GM12878 (cell line): ENCODE results near the gene MGAT5. TPM values are rescaled to one million over a fixed set of nuclear protein-coding genes. Genes with fewer than 3 reads are reported as not detected.

Experiments used
- BMI1 ChIP-seq: fragments of 450-650 bp; IDR thresholded peaks from 2 replicates; pipeline ENCODE4 v1.6.1; 2016; ENCODE audit warnings: mild to moderate bottlenecking, moderate library complexity, borderline replicate concordance
- CEBPB ChIP-seq, 2 experiments: fragments of 150-350 bp in 1 of 2; IDR thresholded peaks; 2 replicates each; pipeline ENCODE4 v1.6.1; 2012 to 2014; ENCODE audit warnings: low read depth in 2 of 2, low read length in 2 of 2, borderline replicate concordance in 1 of 2, inconsistent platforms in 1 of 2
- CREM ChIP-seq: IDR thresholded peaks from 2 replicates; pipeline ENCODE4 v1.6.1; 2014; ENCODE audit warnings: antibody characterized with exemption, low read depth
- E4F1 ChIP-seq: fragments of 450-650 bp; IDR thresholded peaks from 2 replicates; pipeline ENCODE4 v1.6.1; 2018; ENCODE audit warnings: borderline replicate concordance, mild to moderate bottlenecking; ENCODE audit not compliant: partially characterized antibody
- ETV6 ChIP-seq, 2 experiments: fragments of 450-650 bp in 1 of 2; IDR thresholded peaks in 1 of 2; conservative IDR thresholded peaks in 1 of 2; 2 replicates each; pipeline ENCODE4 v1.6.1; 2014; ENCODE audit warnings: antibody characterized with exemption in 1 of 2, borderline replicate concordance in 1 of 2, low read depth in 1 of 2, mild to moderate bottlenecking in 1 of 2, moderate library complexity in 1 of 2
- JUND ChIP-seq: IDR thresholded peaks from 2 replicates; pipeline ENCODE4 v1.6.1; 2012; ENCODE audit warnings: low read depth, mild to moderate bottlenecking, low read length, improper control_type of control experiment, moderate library complexity
- MEF2A ChIP-seq: IDR thresholded peaks from 2 replicates; pipeline ENCODE4 v1.6.1; 2011; ENCODE audit warnings: low read depth, mild to moderate bottlenecking, low read length, moderate library complexity; ENCODE audit not compliant: insufficient read depth
- MTA2 ChIP-seq: fragments of 450-650 bp; IDR thresholded peaks from 2 replicates; pipeline ENCODE4 v1.6.1; 2016; ENCODE audit warnings: low read depth, mild to moderate bottlenecking, moderate library complexity
- NFXL1 ChIP-seq: fragments of 450-650 bp; IDR thresholded peaks from 2 replicates; pipeline ENCODE4 v1.6.1; 2017; ENCODE audit warnings: antibody characterized with exemption, mild to moderate bottlenecking, borderline replicate concordance
- PAX8 ChIP-seq: fragments of 450-650 bp; IDR thresholded peaks from 2 replicates; pipeline ENCODE4 v1.6.1; 2017; ENCODE audit warnings: mild to moderate bottlenecking, moderate library complexity
- PBX3 ChIP-seq: IDR thresholded peaks from 2 replicates; pipeline ENCODE4 v1.6.1; 2011; ENCODE audit warnings: mild to moderate bottlenecking, low read depth, low read length, moderate library complexity; ENCODE audit not compliant: insufficient replicate concordance
- POLR2AphosphoS5 ChIP-seq: IDR thresholded peaks from 2 replicates; pipeline ENCODE4 v1.6.1; 2011; ENCODE audit warnings: mild to moderate bottlenecking, low read length, inconsistent platforms
- POU2F2 ChIP-seq: IDR thresholded peaks from 3 replicates; pipeline ENCODE4 v1.6.1; 2011; ENCODE audit warnings: low read depth, mild to moderate bottlenecking, low read length, borderline replicate concordance
- RELB ChIP-seq: fragments of 450-650 bp; IDR thresholded peaks from 2 replicates; pipeline ENCODE4 v1.6.1; 2017; ENCODE audit warnings: low read depth, mild to moderate bottlenecking, moderate library complexity
- SMARCA5 ChIP-seq: fragments of 450-650 bp; IDR thresholded peaks from 2 replicates; pipeline ENCODE4 v1.6.1; 2017; ENCODE audit warnings: mild to moderate bottlenecking
- STAT3 ChIP-seq: IDR thresholded peaks from 2 replicates; pipeline ENCODE4 v1.6.1; 2011; ENCODE audit warnings: low read depth, low read length, improper control_type of control experiment
- ZBTB11 ChIP-seq: fragments of 450-650 bp; formaldehyde crosslinking; IDR thresholded peaks from 2 replicates; pipeline ENCODE4 v1.5.0; 2022; ENCODE audit warnings: mild to moderate bottlenecking, missing genetic modification characterization
- ZBTB4 ChIP-seq: fragments of 450-650 bp; formaldehyde crosslinking; IDR thresholded peaks from 2 replicates; pipeline ENCODE4 v1.4.0; 2022; ENCODE audit warnings: mild to moderate bottlenecking, moderate library complexity
- polyA plus RNA-seq, 11 experiments: library from polyadenylated mRNA; depleted of rRNA in 4 of 11; unstranded in 6 of 11; stranded (reverse) in 5 of 11; fragments of >200 nt; fragmentation: Nextera tagmentation in 4 of 11; fragmentation: Illumina TruSeq in 1 of 11; extraction: Ambion mirVana in 4 of 11; extraction: Trizol in 1 of 11; gene quantifications; 1 replicate in 1 of 11; 2 replicates in 10 of 11; pipeline versions ENCODE4 v1.2.1 to v1.2.3, GENCODE V29; 2011 to 2016; ENCODE audit warnings: inconsistent platforms in 2 of 11, missing spikeins in 2 of 11, low read depth in 1 of 11
- total RNA-seq, 4 experiments: library from RNA; depleted of rRNA in 3 of 4; stranded (reverse); fragments of >200 nt in 3 of 4; fragmentation: Illumina TruSeq in 1 of 4; extraction: Trizol in 1 of 4; gene quantifications; 2 replicates each; pipeline versions ENCODE4 v1.2.1 to v1.2.3, GENCODE V29; 2013 to 2021

Gene MGAT5
- total and polyA plus RNA-seq, 10 of the 15 experiments (the other 5 are each of a cell fraction or from before 2014, with no cell fraction given): 4.9 to 104 (median 36.2) TPM

GRCh38 chr2:134391751-134392160 lies 137.9 kb downstream of the MGAT5 start (continued):
- no peak for TF ChIP-seq JUND
- TF ChIP-seq STAT3: no peak
- TF ChIP-seq SMARCA5: no peak
- TF ChIP-seq CREM: peak; percentile 41; the same call in 1 of the 2 replicates
- TF ChIP-seq NFXL1: no peak
- TF ChIP-seq POLR2AphosphoS5: no peak
- no peak for TF ChIP-seq ZBTB4 (CRISPR knock-in tag)
- no peak for TF ChIP-seq ETV6 (conservative IDR thresholded peaks at IDR 0.05 in 1 of 2, IDR thresholded peaks at IDR 0.05 in 1 of 2; ENCODE audit: borderline replicate concordance in 1 of 2, low read depth in 1 of 2)
- TF ChIP-seq RELB: peak; percentile 45
- TF ChIP-seq POU2F2: no peak
- TF ChIP-seq ZBTB11 (CRISPR knock-in tag): no peak
- TF ChIP-seq CEBPB (IDR thresholded peaks at IDR 0.05; ENCODE audit: borderline replicate concordance in 1 of 2, low read depth in 2 of 2, low read length in 2 of 2): no peak
- TF ChIP-seq PBX3: no peak
- no peak for TF ChIP-seq E4F1
- no peak for TF ChIP-seq PAX8
- no peak for TF ChIP-seq MEF2A
- no peak for TF ChIP-seq BMI1
- peak; percentile 60 for TF ChIP-seq MTA2
